NCI-H510A (cell line): ENCODE data around the gene TMEM158.

Source experiments
- DNase-seq: peaks from one replicate; lab custom pipeline; 2025; lab: John Stamatoyannopoulos, UW

TMEM158 gene

GRCh38 chr3:45232521-45232920, 6.4 kb upstream of the TMEM158 start:
- DNase-seq = no peak

- DNase-seq = peak; percentile 11
Observed at GRCh38 chr3:45227946-45228345, 1.9 kb upstream of the TMEM158 start.

DNA sequence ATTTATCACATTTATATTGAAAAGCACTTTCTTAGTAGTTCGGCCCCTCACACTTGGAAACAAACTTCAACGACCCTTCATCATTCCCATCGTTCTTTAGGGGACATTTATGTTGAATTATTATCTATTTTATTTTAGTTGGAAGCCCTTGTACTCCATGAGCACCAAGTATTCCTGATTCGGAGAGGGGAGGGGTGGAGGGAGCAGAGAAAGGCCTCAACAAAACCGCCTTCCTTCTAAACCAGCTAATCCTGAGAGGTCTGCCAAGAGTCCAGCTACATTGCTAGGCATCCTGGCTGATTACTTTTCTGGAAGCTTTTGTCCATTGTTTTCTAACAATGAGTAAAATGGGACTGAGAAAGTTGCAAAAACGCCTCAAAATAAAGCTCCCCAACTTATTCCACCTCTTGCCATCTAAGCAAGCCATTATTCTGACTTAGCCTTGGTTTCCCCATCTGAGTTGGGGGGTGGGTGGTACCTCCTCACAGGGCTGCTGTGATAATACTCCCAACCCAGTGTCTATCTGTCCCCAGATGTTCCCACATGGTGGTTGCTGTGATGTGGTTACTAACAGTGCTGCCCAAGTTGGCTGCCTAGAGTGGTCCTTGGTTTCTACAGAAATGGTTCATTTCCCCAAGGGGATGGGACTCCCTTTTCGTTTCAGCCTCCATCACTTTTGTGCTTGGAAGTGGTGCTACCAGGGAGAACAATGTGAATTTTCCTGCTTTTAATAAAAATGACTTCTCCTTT, 1.2 kb upstream of the TMEM158 start:
- no peak for DNase-seq

DNA sequence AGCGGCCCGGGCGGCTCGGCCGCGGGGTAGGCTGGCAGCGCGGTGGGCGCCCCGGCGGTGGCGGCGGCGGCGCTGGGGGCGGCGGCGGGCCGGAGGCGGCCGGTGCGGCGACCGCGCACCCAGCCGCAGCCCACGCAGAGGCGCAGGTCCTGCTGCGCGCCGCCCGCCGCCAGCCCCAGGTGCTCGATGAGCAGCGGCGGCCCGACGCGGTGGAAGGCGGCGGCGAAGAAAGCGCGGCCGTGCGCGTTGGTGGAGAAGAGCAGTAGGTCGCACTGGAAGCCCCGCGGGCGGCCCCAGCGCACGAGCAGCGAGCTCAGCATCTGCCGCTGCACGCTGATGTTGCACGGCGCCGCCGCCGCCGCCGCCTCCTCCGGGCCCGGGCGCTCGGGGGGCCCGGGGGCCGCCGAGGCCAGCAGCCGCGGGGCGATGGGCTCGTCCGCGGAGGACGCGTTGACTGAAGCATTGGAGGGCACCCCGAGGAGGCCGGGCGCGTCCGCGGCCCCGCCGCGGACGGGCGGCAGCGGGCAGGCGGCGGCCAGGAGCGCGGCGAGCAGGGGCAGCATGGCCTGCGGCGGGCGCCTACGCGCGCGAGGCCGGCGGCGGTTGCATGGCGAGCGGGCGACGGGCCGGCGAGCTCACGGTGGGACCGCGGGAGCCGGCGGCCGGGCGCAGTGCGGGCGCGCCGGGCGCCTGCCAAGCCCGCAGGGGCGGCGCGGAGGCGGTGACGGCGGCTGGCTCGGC, 452 bp downstream of the TMEM158 start:
- DNase-seq = peak; percentile 14

DNA sequence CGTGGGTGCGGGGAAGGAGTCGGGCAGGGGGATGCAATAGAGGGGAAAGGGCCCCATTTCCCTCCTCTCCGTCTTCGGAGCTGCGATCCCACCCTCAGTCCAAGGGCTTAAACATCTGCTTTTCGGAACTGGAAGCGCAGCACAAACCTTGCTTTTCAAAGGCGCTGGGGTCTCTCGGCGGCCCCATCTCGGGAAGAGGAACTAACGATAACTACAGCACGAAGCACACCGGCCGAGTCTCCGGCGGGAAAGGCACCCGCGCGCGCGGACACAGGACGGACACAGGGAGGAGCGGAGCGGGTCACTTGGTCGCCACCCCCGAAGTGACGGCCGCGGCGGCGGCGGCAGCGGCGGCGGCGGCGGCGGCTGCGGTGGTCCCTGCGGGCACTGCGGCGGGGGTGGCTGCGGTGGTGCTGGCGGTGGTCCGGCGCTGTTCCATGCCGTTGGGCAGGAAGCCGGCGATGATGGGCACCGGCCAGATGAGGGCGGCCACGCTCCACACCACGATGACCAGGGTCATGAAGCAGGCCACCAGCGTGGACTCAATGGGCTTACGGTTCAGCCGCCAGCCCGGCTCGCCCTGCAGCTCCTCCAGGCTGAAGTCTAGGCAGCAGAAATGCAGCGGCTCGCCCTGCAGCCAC, 1.1 kb downstream of the TMEM158 start:
- peak; percentile 23 for DNase-seq

DNA sequence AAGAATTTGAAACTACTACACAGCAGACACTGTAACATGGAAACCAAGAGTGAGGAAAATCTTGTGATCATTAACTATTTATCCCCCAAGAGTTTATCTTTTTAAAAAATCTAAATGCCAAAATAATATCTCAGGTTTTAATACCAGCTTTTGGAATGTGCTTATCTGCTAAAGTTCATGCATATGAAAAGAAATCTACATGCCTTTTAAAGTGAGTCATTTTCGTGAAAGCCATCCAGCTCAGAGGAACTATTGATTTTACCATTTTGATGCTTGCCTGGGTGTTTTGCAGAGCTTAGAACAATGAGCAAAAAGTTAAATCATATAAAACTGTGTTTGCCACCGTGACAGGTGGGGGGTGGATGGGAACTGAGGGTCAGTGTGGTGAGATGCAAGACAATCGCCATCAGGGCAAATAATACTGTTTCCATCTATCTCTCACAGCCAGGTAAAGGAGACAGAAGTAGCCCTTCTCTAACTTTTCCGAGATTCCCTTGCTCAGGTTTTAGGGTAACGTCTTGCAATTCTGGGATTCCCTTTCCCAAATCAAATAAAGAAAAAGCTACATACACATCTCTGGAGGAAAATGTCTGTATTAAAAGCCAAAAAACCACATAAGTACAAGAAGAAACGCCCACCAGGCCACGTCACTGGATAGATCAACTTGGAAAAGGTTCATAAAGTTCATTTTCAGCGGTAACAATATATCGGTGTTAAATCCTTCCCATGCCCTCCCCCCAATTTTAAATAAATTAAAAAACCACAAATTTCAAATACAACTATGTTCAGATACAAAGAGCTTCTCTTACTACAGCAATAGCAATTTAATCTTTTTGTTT, 2.0 kb downstream of the TMEM158 start:
- DNase-seq = no peak

DNA sequence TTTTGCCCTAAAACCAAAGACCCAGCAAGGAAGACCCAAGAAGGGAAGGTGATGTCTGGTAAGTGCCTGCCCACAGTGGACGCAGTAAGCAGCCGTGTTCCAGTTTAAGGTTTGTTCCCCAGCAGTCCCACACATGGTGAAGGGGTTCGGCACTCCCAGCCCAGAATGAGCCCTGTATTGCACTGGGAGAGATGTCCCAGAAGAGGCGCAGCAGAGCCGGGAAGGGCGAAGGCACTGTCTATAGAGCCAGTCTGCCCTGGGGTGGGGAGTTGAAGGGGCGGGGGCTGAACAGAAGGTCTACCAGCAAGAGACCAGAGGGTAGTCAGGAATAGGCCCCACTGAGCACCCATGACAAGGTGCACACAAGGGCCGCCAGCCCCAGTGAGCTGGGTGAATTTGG, 6.4 kb downstream of the TMEM158 start:
- no peak for DNase-seq

- no peak for DNase-seq
Observed at GRCh38 chr3:45218578-45219390, 7.3 kb downstream of the TMEM158 start.

- no peak for DNase-seq
Observed at GRCh38 chr3:45216021-45216609, 10.0 kb downstream of the TMEM158 start.

DNA sequence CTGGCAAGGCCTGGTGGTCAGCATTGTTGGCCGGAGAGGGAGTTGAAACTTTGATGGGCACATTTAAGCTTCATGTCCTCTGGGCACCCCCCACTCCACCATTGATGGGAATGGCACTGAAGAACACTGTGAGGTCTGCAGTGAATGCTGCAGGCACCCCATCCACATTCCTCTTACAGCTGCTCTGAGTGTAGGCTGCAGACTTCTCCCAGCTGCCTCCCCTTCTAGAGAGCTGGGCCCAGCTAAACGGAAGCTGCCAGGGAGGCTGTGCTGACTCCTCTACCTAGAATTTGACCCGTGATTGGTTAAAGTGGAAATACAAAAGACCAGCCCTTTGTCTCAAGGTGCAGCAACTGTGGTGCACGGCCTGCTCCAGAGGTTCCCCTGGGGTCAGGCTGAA, 10.6 kb downstream of the TMEM158 start:
- DNase-seq = no peak

DNA sequence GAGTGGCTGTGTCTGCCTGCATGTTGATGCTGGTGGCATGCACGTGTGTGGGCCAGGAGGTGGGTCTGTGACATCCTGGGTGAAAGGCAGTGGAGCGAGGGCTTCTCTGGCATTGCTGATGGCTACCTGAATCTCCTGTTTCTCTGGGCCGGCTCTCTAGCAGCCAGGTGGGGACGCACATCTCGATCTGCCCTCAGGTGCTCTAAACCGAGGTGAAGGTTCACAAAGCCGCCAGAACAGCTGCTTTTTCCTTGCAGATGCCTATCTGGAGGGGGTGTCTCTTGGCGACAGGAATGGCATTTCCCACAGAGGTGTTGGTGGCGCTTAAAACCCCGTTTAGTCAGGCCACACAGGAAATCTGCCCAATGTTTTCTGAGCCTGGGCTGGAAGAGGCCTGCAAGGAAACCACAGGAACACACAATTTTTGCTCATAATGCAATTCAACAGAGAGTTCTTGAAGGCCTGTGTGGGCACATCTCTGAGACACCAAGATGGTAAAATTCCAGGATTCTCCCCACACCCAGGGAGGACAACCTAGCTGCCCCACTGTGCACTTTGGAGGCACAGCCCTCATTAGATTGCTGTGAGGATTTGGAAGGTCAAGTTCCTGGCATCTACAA, 11.9 kb downstream of the TMEM158 start:
- DNase-seq = no peak

DNA sequence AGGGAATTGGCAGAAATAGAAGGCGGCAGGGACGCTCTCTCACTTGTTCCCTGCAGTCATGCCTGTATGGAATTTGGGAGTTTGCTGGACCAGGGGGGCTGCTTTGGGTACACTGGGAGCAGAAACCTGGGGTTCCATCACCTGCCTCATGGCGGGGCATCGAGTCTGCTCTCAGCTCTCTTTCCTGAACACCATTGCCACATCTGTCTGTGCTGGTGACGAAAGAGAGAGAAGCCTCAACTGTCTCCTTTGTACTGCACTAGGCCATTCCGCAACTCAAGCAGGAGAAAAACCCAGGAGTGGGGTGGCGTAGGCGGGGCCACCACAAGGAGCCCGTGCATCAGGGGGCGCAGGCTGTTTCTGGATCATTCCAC, 14.0 kb downstream of the TMEM158 start:
- no peak for DNase-seq

- DNase-seq = no peak
Observed at GRCh38 chr3:45211466-45212094, 14.5 kb downstream of the TMEM158 start.

DNA sequence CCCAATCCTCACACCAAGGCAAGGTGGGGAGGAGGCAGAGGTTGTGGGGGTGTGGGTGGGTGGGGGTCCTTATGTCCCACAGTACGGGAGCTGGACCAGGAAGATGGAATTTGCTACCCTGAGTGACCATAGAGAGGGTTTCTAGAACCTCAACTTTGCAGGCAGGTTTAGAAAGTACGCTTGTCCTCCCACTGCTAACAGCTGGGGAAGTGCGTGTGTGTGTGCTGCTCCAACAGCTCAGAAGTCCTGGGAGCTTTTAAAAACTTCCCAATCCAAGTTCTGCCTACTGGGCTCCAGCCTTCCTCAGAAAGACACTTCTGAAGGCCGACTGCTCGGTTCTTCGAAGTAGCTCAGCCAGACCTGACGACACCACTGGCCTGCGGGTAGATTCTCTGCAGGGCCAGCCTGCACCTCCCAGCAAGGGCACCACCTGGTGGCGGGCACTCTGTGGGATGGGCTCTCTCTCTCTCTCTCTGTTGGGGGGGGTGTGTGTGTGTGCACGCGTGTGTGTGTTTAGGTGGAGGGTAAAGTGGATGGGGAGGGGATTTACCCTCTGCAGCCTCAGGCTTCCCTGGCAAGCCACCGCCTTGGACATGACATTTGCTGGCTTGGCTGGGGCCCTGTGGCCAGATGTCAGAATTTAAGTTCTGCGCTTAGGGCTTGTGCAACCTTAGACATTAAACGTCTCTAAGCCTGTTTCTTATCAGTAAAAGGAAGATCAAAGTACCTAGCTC, 15.6 kb downstream of the TMEM158 start:
- peak; percentile 10 for DNase-seq

DNA sequence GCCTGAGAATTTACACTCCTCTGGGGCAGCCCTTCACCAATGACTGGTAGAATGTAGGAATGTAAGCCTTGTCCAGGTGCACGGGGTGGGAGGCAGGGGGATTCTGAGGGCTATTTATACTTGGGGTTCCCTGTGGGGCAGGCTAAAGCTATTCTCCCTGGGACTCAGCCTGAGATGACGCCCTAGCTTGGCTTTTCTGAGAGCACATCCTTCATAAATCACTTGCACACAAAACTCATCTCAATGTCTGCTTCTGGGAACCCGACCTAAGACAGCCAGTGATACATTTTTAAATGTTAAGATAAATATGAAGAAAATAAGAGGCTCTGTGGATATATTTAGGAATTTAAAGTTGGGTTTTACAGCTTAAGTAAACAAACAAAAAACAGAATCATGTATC, 16.6 kb downstream of the TMEM158 start:
- no peak for DNase-seq

DNA sequence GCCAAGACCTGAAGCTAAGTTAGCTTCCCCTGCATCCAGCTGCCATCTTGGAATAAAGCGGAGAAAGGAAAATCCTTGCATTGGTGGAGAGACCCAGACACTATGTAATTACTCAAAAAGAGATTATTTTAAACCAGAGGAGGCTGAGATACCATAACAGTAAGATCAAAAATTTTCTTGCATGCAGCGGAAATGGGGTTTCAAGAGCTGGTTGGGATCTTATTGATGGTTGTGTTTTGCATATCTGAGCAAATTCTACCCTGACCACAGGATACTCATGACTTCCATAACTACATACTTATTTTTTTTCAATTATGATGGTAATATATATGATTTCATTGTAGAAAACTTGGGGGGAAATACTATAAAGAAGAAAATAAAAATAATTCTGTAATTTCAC, 17.5 kb downstream of the TMEM158 start:
- DNase-seq = no peak

- no peak for DNase-seq
Observed at GRCh38 chr3:45207446-45207845, 18.6 kb downstream of the TMEM158 start.

GRCh38 chr3:45205126-45205525, 21.0 kb downstream of the TMEM158 start:
- DNase-seq = no peak

GRCh38 chr3:45204136-45204535, 22.0 kb downstream of the TMEM158 start:
- no peak for DNase-seq
